NCI-H774 (cell line): ENCODE measurements around the gene RBM38.
"Not testable (repeated sequence)": the region's sequence is repeated elsewhere in the genome, so short reads cannot be mapped to it uniquely, and the experiment has no call there.

ENCODE experiments used
- DNase-seq: peaks from one replicate; lab custom pipeline; 2025; lab: John Stamatoyannopoulos, UW

Gene RBM38

GRCh38 chr20:57419479-57419878, 28.3 kb downstream of the RBM38 start:
- DNase-seq = not testable (repeated sequence)

GRCh38 chr20:57420571-57421252, 29.5 kb downstream of the RBM38 start:
- no peak for DNase-seq

- DNase-seq = no peak
Measured at GRCh38 chr20:57421253-57422220, 30.3 kb downstream of the RBM38 start.

GRCh38 chr20:57422254-57422653, 31.1 kb downstream of the RBM38 start:
- DNase-seq = no peak

- DNase-seq = no peak
Measured at GRCh38 chr20:57425150-57426013, 34.2 kb downstream of the RBM38 start.

GRCh38 chr20:57426271-57426689, 35.1 kb downstream of the RBM38 start:
- DNase-seq = peak; percentile 73

- DNase-seq = no peak
Measured at GRCh38 chr20:57426831-57427230, 35.6 kb downstream of the RBM38 start.

GRCh38 chr20:57428324-57429158, 37.3 kb downstream of the RBM38 start:
- no peak for DNase-seq

- no peak for DNase-seq
Measured at GRCh38 chr20:57429159-57429496, 37.9 kb downstream of the RBM38 start.

GRCh38 chr20:57429580-57430200, 38.5 kb downstream of the RBM38 start:
- no peak for DNase-seq

- not testable (repeated sequence) for DNase-seq
Measured at GRCh38 chr20:57430201-57430596, 39.0 kb downstream of the RBM38 start.

- DNase-seq = no peak
Measured at GRCh38 chr20:57431539-57431835, 40.3 kb downstream of the RBM38 start.

- DNase-seq = no peak
Measured at GRCh38 chr20:57432480-57432861, 41.3 kb downstream of the RBM38 start.

- DNase-seq = no peak
Measured at GRCh38 chr20:57432862-57433491, 41.8 kb downstream of the RBM38 start.

GRCh38 chr20:57433657-57434389, 42.6 kb downstream of the RBM38 start:
- DNase-seq = no peak

- DNase-seq = no peak
Measured at GRCh38 chr20:57434390-57434700, 43.1 kb downstream of the RBM38 start.

GRCh38 chr20:57435105-57435497, 43.9 kb downstream of the RBM38 start:
- no peak for DNase-seq

GRCh38 chr20:57435498-57436222, 44.5 kb downstream of the RBM38 start:
- DNase-seq = peak; percentile 88

- DNase-seq = no peak
Measured at GRCh38 chr20:57436223-57436545, 45.0 kb downstream of the RBM38 start.

- DNase-seq = no peak
Measured at GRCh38 chr20:57437267-57437666, 46.1 kb downstream of the RBM38 start.
